ENCODE data around the gene MB. TPM values are rescaled to one million over a fixed set of nuclear protein-coding genes. Genes with fewer than 3 reads are reported as not detected.

Gene MB
- total RNA-seq, 2 donors from 2014 or later, result not detected

DNA sequence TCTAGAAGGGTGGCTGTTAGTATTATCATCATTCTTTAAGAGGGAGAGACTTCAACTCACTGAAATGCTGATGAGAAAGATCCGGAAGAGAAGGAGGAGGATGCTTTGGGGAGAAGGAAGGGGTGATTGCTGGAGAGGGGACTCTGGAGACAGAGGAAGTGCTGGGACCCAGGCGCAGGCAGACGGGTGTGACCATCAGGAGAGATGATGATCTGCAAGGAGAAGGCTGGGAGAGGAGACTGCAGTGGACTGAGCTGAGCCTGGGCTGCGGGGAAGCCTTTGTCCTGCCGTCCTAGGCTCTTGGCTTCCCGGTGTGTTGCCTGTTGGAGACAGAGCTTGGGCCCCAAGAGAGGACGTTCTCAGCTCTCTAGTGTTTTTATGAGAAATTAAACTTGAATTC is 53.9 kb downstream of the MB start:
- no peaks in the 10 kb centered on the region for H3K9me3 ChIP-seq (ENCODE audit: control insufficient read depth, low read length, poor library complexity, severe bottlenecking)
- peaks cover 61% of the 10 kb centered on the region for H3K27me3 Mint-ChIP-seq
- ATAC-seq, result no peak
- no peak for DNase-seq
- peaks cover 4% of the 10 kb centered on the region for H3K36me3 Mint-ChIP-seq (ENCODE audit: low read depth)
- H3K27ac Mint-ChIP-seq, result no peak overlapping the region
- H3K4me3 Mint-ChIP-seq, result no peak overlapping the region
- H3K4me1 Mint-ChIP-seq, result peaks cover 6% of the 10 kb centered on the region

GRCh38 chr22:35561796-35562526 is 55.2 kb downstream of the MB start:
- Mint-ChIP-seq H3K27ac (no peak overlapping the region), H3K36me3 (ENCODE audit: low read depth) (peaks cover 4% of the 10 kb centered on the region), H3K27me3 (peaks cover 54% of the 10 kb centered on the region), H3K4me1 (peaks cover 6% of the 10 kb centered on the region), H3K4me3 (no peak overlapping the region)
- H3K9me3 ChIP-seq (ENCODE audit: control insufficient read depth, low read length, poor library complexity, severe bottlenecking), result no peaks in the 10 kb centered on the region
- ATAC-seq, result no peak
- no peak for DNase-seq

- DNase-seq (no peak), ATAC-seq (no peak)
- Mint-ChIP-seq H3K4me1 (peaks cover 6% of the 10 kb centered on the region), H3K27ac (no peak overlapping the region), H3K36me3 (ENCODE audit: low read depth) (peaks cover 4% of the 10 kb centered on the region), H3K27me3 (peaks cover 53% of the 10 kb centered on the region), H3K4me3 (no peak overlapping the region)
- H3K9me3 ChIP-seq (ENCODE audit: control insufficient read depth, low read length, poor library complexity, severe bottlenecking), result no peaks in the 10 kb centered on the region
These were observed 56.3 kb downstream of the MB start for GRCh38 chr22:35560824-35561223.

- Mint-ChIP-seq H3K27ac (no peak overlapping the region), H3K27me3 (peaks cover 57% of the 10 kb centered on the region)
- no peak for DNase-seq
These were observed 56.8 kb downstream of the MB start for GRCh38 chr22:35560366-35560765.

DNA sequence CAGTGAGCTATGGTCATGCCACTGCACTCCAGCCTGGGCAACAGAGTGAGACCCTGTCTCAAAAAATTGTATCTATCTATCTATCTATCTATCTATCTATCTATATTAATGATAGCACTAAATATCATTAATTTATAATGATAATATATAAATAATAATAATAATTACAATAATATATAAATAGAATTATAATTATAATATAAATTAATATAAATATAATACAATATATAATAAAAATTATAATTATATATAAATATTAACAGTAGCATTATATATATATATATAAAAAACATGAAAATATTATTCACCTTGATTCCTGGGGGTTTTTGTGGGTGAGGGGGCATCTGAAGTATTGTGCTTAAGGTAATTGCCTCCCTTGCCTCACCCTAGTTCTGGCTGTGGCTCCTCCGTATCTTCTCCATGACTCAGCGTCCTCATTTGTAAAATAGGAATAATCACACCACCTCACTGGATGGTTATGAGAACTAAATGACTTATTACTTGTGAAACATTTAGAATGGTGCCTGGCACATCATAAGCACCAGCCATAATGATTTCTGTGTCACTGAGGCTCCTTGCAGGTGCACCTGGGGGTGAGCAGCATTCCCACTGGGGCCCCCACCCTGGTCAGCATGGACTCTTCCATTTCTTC is 57.6 kb downstream of the MB start:
- ATAC-seq, result no peak
- no peak for DNase-seq
- H3K4me1 Mint-ChIP-seq, result peaks cover 6% of the 10 kb centered on the region
- no peak overlapping the region for H3K4me3 Mint-ChIP-seq
- H3K36me3 Mint-ChIP-seq (ENCODE audit: low read depth), result peaks cover 4% of the 10 kb centered on the region
- H3K27me3 Mint-ChIP-seq, result peaks cover 50% of the 10 kb centered on the region
- H3K27ac Mint-ChIP-seq, result no peak overlapping the region
- no peaks in the 10 kb centered on the region for H3K9me3 ChIP-seq (ENCODE audit: control insufficient read depth, low read length, poor library complexity, severe bottlenecking)

More at GRCh38 chr22:35560366-35560765, 56.8 kb downstream of the MB start:
- Mint-ChIP-seq H3K4me3 (no peak overlapping the region), H3K36me3 (ENCODE audit: low read depth) (peaks cover 4% of the 10 kb centered on the region), H3K4me1 (peaks cover 6% of the 10 kb centered on the region)
- H3K9me3 ChIP-seq (ENCODE audit: control insufficient read depth, low read length, poor library complexity, severe bottlenecking), result no peaks in the 10 kb centered on the region
- ATAC-seq, result no peak

- peaks cover 4% of the 10 kb centered on the region for H3K36me3 Mint-ChIP-seq (ENCODE audit: low read depth)
- ATAC-seq (no peak), DNase-seq (no peak)
- H3K27me3 Mint-ChIP-seq, result peaks cover 47% of the 10 kb centered on the region
- H3K4me1 Mint-ChIP-seq, result peaks cover 8% of the 10 kb centered on the region
- H3K27ac Mint-ChIP-seq, result no peak overlapping the region
- no peak overlapping the region for H3K4me3 Mint-ChIP-seq
- H3K9me3 ChIP-seq (ENCODE audit: control insufficient read depth, low read length, poor library complexity, severe bottlenecking), result no peaks in the 10 kb centered on the region
These were observed 58.4 kb downstream of the MB start for GRCh38 chr22:35558719-35559118.

DNA sequence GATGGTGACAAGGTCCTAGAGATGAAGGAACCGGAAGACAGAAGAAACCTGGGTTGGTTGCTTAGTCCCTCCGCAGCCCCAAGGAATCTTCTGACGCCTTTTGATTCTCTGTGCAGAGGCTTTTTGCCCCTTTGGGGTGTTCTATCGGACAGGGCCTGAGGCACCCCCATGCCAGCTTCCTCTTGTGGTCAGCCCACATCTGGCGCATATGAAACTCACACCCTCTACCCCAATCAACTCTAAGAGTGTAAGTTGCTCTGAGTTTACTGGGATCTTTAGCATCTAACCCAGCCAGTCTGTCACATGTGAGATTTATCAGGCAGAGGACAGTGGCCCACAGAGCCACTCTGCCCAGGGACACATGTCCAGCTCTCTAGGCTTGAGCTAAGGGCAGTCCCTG is 59.1 kb downstream of the MB start:
- peaks cover 10% of the 10 kb centered on the region for H3K4me1 Mint-ChIP-seq
- H3K36me3 Mint-ChIP-seq (ENCODE audit: low read depth), result peaks cover 2% of the 10 kb centered on the region
- no peak overlapping the region for H3K4me3 Mint-ChIP-seq
- DNase-seq, result no peak
- H3K9me3 ChIP-seq (ENCODE audit: control insufficient read depth, low read length, poor library complexity, severe bottlenecking), result no peaks in the 10 kb centered on the region
- H3K27ac Mint-ChIP-seq, result no peak overlapping the region
- peaks cover 41% of the 10 kb centered on the region for H3K27me3 Mint-ChIP-seq
- no peak for ATAC-seq

Other genes with a start within 250 kb of the MB start
- 1 to 10 TPM; 1.1 to 3.0 TPM for gene HMOX1, start 236.2 kb downstream of the MB start, total RNA-seq
- gene MCM5, start 217.2 kb downstream of the MB start, total RNA-seq, result 10 to 100 TPM; 22.6 to 32.6 TPM
- gene RASD2, start 76.5 kb downstream of the MB start, total RNA-seq, result 1 to 10 TPM in 1 of 2 donors, under 1 TPM in 1; 0.67 to 1.4 TPM
- gene APOL6, start 31.1 kb upstream of the MB start, total RNA-seq, result 10 to 100 TPM; 42.7 to 44.8 TPM
- gene APOL5, start 100.5 kb upstream of the MB start, total RNA-seq, result not detected